ENCODE data around the gene RAB17.

DNA sequence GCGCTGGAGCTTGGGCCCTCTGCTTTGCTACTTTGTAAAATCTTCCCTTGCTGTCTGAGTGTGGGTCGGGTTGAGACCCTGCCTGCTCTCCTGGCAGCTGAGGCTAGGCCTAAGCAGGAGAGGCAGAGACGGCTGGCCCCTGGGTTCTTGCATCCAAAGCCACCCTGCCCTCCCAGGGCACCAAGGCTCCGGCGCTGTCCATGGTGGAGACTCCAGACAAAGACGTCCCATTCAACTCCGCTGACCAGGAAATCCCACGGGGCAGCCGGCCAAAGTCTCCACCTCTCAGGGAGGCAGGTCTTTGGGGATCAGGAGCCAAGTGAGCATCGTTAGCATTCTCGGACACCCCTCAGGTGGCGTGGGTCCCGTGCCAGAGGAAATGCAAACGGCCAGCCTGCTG, 26.7 kb downstream of the RAB17 start:
- TF ChIP-seq, protein P1, sequence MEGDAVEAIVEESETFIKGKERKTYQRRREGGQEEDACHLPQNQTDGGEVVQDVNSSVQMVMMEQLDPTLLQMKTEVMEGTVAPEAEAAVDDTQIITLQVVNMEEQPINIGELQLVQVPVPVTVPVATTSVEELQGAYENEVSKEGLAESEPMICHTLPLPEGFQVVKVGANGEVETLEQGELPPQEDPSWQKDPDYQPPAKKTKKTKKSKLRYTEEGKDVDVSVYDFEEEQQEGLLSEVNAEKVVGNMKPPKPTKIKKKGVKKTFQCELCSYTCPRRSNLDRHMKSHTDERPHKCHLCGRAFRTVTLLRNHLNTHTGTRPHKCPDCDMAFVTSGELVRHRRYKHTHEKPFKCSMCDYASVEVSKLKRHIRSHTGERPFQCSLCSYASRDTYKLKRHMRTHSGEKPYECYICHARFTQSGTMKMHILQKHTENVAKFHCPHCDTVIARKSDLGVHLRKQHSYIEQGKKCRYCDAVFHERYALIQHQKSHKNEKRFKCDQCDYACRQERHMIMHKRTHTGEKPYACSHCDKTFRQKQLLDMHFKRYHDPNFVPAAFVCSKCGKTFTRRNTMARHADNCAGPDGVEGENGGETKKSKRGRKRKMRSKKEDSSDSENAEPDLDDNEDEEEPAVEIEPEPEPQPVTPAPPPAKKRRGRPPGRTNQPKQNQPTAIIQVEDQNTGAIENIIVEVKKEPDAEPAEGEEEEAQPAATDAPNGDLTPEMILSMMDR (IDR thresholded peaks at IDR 0.05; ENCODE audit: borderline replicate concordance, extremely low read depth, low read length, poor library complexity, severe bottlenecking): no peak
- TF ChIP-seq EZH2 (IDR thresholded peaks at IDR 0.05; ENCODE audit: borderline replicate concordance, low read depth, low read length, severe bottlenecking): no peak

Measured in DND-41 (cell line).